Amygdala (tissue), 56 donors: Measurements from ENCODE around the gene FBXL4.

Source experiments
- DNase-seq, 56 donors: peaks; one replicate each; lab custom pipeline; 2025; lab: John Stamatoyannopoulos, UW

The FBXL4 gene

DNA sequence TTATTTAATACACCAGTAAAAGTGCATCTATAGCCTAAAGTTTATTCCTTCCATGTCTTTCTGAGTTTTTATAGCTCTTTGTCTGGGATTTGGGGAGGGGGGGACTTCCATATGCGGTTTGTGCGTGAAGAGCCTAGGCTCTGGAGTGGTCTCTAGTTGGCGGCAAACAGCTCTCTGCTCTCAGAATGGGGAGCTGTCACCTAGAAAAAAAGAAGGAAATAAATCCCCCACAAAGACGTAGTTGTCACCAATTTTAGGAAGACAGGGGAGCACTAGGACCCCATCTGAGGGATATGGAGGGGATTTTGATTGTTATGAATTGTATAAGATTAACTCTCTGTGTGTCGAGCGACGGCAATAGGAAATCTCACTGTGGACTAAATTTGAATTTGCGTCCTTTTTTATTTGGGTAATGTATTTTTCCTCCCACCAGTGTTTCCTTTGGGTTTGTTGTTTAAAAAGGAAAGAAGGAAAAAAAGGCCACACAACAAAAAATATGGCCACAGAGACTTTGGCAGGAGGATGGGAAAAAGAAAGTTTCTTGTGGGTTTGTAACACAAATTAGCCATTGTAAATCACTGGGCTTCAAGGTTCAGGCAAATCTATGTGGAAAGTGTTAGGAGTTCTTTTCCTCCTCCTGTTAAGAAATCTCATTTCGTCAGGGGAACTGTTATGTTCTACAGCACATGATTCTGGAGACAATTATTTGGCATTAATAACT lies 106.0 kb downstream of the FBXL4 start:
- DNase-seq: no peak

DNA sequence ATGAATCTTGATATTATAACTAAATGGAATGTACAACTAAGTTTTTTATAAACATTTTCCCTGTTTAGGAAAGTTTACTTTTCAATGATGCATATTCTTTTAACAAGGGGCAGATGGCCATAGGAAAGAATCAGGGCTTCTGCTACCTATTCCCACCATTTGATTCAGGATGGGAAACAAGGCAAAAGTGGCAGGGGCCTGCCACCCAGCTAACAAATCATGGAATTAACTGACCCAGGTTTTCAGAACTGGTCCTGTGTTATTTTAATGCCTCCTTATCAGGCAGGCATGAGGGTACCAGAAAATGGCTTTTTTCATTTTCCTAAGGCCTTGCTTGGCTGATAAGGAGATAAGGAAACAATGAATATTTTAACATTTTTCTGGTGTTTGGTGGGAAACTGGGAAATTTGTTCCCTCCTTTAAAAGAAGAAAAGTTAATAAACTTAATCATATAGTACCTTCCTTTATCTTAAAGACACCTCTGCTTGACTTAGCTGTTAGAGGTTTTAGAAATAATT lies 106.7 kb downstream of the FBXL4 start:
- peak in 1 of 56 donors; percentile 1 for DNase-seq

DNA sequence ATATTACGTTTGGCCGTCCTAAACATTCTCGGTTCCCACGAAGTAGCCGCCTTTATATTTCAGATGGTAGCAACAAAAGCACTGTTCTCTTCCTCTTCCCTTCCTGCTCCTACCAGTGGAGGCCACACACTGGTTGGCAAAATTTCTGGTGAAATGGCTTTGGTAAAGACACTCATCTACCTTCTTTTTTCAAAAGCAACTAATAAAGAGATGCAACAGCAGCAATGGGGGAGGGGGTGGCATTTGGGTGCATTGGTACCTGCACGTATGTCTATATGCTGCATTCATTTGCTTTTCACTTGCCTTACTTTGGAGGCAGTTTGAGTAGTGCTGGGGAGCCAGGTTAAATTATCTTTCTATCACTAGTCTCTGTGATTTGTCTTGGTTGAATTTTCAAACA lies 107.4 kb downstream of the FBXL4 start:
- peak in 2 of 56 donors; percentile 1 to 23 for DNase-seq

DNA sequence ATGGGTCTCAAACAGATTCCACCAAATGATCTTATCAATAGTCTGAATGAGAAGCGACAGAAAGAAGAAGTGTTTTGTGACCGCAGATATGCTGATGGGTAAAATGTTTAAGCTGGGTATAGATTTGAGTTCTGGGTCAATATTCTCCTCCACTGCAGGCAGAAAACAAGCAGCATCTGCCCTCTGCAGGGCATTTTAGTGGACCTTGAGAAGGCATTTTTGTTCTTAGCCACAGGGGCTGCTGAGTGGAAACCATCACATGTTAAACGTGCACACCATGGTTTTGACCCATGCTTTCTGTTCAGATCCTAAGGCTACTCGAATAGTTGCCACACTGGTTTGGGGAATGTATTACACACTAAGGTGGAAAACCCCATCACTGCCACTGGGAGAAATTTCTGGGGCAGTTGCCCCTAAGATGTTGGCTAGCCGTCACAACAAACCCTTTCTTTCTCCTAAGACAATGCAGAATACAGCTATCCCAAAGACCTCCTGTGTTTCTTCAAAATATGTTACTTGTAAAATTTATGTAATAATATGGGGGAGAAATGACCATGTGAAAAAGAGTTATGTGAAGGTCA lies 107.9 kb downstream of the FBXL4 start:
- peak in 24 of 56 donors; percentile 16 to 76 (median 43) for DNase-seq

DNA sequence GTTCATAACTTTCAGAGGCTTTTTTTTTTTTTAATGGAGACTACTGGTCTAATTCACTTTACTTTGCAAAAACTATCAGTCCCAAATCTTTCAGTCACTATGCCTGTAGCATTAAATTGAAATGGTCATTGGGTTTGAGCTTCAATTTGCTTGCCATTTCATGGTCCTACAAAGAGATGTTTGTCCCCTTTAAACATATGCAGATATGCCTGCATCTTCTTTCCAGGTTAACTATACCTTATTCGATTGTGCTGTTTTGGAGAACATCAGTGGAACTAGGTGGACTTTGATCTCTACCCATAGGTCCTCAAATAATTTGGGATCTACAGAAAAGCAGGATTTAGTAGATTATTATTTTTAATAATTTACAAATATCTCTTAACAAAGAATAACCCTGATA lies 108.8 kb downstream of the FBXL4 start:
- no peak for DNase-seq

DNA sequence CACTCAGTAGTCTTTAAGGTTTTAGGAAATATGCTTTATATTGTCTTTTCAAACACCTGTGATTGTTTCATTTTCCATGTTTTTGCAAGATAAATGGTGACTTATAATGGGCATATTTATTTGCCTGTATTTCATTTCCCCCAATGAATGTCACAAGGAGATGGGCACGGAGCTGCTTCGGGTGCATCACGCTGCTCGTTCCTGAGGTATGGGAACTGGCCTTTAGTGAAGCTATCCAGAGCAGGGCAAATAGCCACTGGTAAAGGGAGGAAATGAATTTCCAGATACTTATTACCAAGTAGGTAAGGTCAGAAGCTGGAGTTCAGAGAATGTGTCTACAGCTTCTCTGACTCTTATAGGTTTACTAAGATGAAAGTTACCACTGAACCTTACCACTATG lies 109.7 kb downstream of the FBXL4 start:
- no peak for DNase-seq

DNA sequence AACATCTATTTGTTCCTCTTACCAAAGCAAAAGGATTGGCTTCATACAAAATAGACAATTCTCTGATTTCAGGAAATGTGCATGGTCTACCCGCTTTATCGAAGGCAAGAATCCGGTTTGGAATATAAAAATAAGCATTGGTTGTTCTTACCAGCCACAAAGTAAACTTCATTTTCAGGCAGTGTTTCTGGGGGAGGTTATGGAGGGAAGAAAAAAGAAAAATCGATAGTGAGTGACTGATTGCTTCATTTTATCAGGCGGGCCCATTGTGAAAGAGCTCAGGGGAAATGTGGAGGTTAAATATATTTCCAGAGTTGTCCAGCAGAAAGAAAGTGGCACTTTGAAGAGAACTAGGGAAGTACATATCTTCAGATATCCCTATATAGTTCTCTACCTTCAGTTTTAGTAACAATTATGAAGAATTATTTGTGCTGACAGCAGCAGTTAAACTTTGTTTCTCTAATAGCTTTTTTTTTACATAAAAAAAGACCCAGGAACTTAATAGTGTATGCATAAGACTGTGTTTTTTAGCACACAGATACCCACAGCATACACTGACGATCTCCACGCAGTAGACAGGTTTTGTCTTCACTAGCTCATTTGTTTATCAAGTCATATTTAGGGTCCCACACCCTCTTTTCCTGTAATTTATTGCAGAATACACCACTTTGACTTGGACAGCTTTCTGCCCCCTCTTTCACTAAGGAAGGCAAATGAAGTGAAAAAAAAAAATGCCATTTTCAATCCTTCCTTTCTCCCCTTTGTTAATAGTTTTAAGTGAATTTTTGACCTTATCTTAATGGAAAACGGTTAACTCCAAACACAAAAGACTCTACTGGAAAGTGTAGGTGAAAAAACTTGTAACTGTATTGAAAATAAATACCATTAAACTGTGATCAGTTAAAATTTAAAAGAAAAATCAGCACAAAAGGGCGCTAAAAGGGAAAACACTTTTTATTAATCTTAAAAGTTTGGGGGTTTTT lies 110.5 kb downstream of the FBXL4 start:
- no peak for DNase-seq

DNA sequence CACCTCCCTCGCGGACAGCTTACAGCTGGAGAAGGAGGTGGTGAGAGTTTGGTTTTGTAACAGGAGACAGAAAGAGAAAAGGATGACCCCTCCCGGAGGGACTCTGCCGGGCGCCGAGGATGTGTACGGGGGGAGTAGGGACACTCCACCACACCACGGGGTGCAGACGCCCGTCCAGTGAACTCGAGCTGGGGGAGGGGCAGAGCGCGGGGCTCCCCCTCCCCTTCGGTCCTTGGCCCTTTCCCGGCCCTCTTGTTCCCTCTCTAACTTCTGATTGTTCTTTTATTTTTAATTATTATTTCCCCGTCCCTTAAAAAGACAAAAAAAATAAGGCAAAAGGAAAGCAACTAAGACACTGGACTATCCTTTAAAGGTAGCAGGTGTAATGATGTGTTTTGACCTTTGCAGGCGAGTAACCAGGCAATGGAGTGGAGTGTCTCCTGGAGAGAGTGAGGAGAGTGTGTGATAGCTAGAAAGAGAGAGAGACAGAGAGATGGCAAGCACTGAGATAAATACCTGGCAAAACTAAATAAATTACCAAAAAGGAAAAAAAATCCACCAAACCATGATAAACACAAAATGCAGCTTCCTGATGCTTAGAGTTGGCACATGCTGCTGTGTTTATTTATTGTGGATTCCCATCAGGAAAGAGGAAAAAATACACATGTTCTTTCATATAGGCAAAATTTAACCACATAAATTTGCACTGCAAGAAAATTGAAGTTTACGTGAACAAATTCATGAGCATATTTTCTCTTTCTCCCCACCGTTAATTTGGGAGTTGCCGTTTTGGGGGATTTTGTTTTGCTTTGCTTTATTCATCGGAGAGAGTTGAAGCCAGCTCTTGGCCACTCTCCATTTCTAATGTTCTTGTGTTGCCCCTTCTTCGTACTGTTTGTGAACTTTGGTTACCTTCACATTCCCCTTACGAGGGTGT lies 111.5 kb downstream of the FBXL4 start:
- peak in 36 of 56 donors; percentile 16 to 78 (median 59) for DNase-seq

DNA sequence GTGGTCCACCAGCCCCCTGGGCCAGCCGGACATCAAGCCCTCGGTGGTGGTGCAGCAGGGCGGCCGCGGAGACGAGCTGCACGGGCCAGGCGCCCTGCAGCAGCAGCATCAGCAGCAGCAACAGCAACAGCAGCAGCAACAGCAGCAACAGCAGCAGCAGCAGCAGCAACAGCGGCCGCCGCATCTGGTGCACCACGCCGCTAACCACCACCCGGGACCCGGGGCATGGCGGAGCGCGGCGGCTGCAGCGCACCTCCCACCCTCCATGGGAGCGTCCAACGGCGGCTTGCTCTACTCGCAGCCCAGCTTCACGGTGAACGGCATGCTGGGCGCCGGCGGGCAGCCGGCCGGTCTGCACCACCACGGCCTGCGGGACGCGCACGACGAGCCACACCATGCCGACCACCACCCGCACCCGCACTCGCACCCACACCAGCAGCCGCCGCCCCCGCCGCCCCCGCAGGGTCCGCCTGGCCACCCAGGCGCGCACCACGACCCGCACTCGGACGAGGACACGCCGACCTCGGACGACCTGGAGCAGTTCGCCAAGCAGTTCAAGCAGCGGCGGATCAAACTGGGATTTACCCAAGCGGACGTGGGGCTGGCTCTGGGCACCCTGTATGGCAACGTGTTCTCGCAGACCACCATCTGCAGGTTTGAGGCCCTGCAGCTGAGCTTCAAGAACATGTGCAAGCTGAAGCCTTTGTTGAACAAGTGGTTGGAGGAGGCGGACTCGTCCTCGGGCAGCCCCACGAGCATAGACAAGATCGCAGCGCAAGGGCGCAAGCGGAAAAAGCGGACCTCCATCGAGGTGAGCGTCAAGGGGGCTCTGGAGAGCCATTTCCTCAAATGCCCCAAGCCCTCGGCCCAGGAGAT lies 112.4 kb downstream of the FBXL4 start:
- peak in 5 of 56 donors; percentile 47 to 68 (median 57) for DNase-seq

DNA sequence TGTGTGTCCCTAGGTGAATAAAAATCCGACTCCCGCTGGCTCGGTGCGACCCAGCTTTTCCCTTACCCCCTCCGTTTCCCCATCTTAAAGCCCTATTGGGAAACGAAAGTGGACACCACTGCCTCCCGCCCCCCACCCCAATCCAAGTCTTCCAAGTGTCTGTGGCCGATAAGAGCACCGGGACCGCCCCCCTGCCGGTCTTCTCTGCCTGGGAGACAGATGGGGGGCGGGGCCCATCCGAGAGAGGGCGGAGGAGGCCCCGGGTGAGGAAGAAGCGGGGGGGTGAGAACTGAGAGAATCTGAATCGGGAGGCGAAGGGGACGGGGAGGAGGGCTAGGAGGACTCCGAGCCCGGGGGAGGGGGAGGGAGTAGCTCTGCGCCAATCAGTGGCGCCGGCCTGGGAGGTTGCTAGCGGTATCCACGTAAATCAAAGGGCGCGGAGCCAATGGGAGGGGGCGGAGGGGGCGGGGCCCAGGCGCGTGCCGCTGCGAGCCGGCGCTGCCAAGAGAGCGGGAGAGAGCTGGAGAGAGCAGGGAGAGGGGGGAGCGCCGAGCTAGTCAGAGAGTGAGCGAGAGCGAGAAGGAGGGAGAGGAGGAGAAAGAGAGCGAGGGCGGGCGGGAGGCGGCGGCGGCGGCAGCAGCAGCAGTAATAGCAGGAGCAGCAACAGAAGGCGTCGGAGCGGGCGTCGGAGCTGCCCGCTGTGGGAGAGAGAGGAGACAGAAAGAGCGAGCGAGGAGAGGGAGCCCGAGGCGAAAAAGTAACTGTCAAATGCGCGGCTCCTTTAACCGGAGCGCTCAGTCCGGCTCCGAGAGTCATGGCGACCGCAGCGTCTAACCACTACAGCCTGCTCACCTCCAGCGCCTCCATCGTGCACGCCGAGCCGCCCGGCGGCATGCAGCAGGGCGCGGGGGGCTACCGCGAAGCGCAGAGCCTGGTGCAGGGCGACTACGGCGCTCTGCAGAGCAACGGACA lies 113.4 kb downstream of the FBXL4 start, which contains the start of gene POU3F2:
Gene POU3F2, plus strand, starts transcription at position 515 of the 972 bp plus-strand sequence. Its CDS starts 300 bp downstream, at position 815.
- DNase-seq: peak; percentile 46 to 98 (median 95)

DNA sequence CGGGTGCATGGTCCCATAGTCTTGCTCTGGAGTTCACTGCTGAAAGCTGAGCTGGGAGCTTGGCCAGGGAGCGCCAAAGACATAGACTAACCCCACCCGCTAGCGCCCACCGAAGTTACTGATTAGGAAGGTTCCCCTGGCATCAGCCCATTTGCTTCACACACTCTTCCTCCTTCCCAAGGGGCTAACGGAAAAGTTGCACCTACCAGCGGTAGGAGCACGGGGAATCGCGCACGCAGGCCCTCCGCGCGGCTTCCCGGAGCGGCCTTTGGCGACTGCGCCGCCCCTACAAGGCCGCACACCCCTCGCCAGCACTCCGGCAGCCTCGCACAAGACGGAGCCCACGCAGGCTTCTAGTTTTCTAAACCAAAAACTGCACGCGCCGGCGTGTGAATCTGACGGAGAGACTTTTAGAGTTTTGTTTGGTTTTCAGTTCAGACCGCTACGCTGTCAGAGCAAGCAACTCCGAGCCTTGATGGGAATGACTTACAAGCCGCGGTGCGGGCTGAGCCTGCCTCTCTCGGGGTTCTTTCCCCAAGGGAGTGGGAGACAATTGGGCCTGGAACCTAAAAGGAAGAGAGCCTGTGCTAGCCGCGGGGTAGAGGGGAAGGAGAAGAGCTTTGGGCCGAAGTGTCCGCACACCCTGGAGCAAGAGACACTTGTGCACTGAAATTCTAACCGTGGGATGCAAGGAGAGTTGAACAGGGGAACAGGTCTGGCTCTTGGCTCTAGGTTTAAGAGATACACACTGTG lies 114.3 kb downstream of the FBXL4 start:
- DNase-seq: peak in 27 of 56 donors; percentile 23 to 85 (median 69)

DNA sequence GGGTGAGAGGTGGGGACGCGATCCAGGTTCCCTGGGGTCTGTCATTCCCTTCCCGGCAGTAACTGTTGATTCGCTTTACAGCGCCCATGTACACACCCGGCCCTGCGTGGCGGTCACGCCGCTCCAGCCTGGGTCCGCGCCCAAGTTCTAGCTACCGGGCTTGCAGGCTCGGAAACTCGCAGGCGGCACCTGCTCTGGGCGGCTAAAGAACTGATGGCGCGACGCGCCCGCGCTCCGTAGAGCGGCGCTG lies 114.8 kb downstream of the FBXL4 start:
- DNase-seq: peak in 21 of 56 donors; percentile 24 to 84 (median 62)

DNA sequence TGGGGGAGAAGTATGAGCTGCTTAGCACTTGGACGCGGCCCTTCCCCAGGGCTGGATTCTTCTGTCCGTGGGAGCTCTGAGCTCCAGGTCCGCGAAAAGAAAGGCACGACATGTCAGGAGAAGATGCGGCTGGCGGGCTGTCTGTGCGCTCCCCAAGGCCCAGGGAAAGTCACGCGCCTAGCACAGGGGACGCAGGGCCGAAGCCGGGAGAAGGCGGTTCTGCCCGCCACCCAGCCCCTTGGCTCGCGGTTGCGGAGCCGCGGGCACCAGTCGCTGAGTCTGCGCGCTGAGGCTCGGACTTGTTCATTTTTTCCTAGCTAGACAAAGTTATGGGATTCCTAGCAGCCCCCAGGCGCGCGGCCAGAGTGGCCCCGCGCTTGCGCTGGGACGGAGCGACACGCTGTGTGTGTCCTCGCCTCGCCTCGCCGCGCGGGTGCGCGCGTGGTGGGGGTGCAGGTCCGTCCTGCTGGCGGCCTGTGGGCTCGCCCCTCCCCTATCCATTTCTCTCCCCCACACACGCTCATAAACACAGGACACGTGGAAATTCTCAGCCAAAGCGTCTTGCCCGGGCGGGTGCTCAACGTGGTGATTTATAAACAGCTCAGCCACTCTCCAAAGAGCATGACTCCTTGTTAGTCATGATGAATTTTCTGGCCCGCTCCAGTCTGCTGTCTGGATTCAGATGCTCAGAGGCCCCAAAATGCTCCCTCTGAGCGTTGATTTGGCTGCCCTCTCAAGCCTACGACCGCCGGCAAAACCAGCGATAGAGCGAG lies 115.3 kb downstream of the FBXL4 start:
- DNase-seq: peak in 50 of 56 donors; percentile 34 to 87 (median 72)

DNA sequence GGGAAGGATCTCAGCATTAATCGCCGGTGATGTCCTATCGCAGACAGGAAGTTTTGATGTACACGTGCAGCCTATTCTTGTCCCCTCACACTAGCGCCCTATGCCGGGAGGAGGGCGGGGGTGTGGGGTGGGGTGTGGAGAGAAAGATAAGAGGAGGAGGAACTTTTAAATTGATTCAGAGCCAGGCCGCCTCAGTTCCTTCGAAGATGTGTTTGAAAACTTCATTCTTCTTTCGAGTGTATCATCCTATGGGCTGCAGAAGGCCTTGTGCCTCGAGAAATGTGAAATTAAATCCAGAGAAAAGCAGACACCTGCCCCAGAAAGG lies 115.8 kb downstream of the FBXL4 start:
- DNase-seq: no peak

DNA sequence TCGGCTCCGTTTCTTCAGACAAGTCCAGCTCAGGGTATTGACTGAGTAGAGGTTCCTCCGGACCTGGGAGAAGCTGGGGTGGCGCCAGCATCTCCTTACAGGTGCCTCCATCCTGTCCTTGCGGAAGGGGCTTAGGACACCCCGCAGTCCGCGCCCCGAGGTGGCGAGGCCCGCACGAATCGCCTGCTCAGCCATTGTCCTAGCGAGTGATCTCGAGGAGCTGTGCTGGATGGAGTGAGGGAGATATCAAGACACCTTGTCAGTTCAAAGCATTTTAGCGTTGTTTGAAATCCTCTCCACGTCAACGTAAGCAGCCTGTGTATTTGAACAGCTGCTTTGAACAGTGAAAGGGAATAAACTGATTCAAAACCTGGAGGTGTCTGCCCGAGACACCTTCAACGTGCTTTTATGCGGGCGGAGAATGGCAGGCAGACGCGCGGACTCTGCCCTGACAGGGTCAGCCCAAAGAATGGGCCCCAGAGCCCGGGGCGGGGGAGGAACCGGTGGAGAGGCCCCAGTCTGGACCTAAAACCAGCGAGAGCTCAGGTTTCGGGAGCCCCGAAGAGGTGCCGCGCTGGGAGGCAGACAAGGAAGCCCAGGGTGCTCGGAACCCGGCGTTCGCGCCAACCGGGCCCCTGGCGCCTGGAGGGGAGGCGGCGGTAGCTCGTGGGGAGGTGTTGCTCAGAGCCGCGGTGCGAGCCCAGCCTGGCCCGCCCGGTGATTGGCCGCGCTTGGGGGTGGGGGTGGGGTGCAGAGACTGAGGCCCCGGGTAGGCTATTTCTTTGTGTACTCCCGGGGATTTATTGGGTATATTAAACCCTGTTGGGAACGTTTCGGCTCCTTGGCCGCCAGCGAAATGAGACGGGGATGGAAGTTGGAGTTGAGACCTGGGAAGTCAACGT lies 116.4 kb downstream of the FBXL4 start:
- peak in 14 of 56 donors; percentile 20 to 60 (median 45) for DNase-seq
